GM21786 (cell line): ENCODE measurements around the gene OR4A16.

Experiments used
- ATAC-seq: cut with Tn5 transposase; IDR thresholded peaks from one replicate; pipeline ENCODE4 v1.9.1; 2021; ENCODE audit not compliant: unreplicated experiment

Gene OR4A16, protein sequence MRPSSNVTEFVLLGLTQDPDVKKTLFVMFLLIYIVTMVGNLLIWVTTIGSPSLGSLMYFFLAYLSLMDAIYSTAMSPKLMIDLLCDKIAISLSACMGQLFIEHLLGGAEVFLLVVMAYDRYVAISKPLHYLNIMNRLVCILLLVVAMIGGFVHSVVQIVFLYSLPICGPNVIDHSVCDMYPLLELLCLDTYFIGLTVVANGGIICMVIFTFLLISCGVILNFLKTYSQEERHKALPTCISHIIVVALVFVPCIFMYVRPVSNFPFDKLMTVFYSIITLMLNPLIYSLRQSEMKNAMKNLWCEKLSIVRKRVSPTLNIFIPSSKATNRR

DNA sequence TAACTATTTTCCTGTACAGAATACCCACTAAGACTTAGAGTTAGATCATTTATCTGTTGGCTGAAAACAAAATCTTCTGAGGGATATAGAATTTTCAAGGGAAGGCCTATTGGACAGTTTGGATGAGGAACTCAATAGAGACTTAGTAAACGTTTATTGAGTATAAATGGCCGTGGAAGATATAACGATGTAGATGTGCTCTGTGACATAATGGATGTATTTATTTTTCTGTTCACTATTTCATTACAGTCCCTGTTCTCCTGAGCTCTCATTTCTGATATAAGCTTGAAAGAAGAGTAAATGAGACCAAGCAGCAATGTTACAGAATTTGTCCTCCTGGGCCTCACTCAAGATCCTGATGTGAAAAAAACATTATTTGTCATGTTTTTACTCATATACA, at the start of gene OR4A16:
TSS of gene OR4A16 (plus strand) at position 301 of the 400 bp plus-strand sequence. CDS start at position 301, 0 bp downstream.
- ATAC-seq, result no peak

DNA sequence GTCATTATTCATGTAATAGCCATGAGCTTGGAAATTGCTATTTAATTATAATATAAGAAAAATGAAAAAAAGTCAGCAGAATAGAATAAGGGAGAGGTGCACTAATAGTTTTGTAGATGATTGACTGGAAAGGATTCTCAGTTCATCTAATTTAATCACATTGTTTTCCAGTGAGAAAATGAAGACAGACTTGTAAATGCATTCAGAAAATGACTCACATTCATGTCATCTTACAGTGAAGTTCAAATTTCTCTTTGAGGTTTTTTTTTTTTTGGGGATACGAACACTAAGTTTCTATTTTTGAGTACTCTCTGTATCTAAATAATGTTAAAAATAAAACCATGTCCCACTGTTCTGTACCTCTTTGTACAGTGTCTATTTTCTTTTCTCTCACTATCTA, 18.5 kb upstream of the OR4A16 start:
- no peak for ATAC-seq

DNA sequence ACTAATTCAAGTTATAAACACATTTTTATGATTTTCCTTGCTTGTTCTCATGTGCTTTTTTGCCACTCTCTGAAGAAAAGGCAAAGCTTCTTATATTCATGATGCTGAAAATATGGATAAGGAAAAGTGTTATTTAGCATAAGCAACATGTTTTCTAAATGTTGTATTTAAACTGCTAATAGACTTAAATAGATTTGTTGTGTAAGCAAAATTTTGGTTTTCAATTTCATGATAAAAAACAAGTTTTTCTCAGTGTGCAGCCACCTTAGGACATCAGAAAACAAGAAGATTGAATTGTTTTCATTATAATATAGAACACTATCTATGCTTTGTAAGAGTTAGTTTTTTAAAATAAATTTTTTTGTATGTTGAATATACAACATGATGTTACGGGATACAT, 2.3 kb downstream of the OR4A16 start:
- ATAC-seq, result no peak

DNA sequence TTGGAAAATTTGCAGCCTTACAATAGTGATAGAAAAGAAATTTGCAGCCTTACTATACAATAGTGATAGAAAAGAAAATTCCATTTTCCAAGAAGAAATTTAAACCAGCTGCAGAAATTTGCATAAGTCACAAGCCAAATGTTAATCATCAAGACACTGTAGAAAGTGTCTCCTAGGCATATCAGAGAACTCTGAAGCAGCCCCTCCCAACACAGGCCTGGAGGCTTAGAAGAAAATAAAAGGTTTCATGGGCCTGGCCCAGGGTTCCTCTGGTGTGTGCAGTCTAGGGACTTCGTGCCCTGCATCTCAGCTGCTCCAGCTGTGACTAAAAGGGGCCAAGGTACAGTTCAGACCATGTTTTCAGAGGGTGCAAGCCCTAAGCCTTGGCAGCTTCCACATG, 6.0 kb downstream of the OR4A16 start:
- no peak for ATAC-seq

DNA sequence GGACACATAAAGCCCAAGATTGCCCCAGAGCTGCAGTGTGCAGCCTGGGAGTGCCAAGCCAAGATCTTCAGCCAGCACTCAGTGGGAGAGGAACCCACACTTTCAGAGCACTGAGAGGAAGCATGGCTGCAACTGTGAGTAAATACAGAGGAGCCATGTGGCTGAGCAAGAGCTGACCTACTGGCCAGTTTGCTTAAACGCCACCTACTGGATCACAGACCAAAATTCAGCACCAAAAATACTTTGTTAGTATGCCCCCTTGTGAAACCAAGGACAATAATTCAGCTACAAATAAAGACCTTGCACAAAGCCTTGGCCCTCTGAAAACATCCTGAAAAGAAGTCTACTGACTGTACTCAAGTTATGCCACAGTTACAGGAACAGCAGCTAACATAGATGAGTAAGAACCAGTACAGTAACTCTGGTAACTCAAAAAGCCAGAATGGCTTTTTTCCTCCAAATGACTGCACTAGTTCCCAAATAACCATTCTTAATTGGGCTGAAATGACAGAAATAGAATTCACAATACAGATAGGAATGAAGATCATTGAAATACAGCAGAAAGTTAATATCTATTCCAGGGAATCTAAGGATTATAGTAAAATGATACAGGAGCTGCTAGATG, 14.7 kb downstream of the OR4A16 start:
- ATAC-seq, result no peak

DNA sequence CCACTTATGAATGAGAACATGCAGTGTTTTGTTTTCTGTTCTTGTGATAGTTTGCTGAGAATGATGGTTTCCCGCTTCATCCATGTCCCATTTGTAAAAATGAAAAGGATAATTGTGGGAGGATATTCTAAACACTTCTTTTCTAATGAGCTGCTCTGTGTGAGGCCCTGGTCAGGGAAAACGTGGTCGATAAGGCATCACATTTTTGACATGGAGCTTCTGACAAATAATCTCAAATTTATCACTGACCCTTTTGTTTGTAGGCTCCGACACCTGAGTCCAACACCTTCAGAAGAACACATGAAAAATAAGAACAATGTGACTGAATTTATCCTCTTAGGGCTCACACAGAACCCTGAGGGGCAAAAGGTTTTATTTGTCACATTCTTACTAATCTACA, 24.7 kb downstream of the OR4A16 start, which contains the start of gene OR4A15:
TSS of gene OR4A15 (plus strand) at position 301 of the 400 bp plus-strand sequence. CDS start at position 301, 0 bp downstream.
- ATAC-seq, result no peak
